GM12878 (cell line): ENCODE measurements around the gene ZNF48. TPM values are rescaled to one million over a fixed set of nuclear protein-coding genes. Genes with fewer than 3 reads are reported as not detected.
A peak's percentile ranks its signal among the peaks of the same experiment; 100 is the strongest.

ENCODE experiments used
- BHLHE40 ChIP-seq, 2 experiments: fragments of 450-650 bp in 1 of 2; IDR thresholded peaks; 2 replicates each; pipeline ENCODE4 v1.6.1; 2011 to 2017; ENCODE audit warnings: low read depth in 2 of 2, borderline replicate concordance in 1 of 2, improper control_type of control experiment in 1 of 2, low read length in 1 of 2, mild to moderate bottlenecking in 1 of 2
- CBFB ChIP-seq: IDR thresholded peaks from 2 replicates; pipeline ENCODE4 v1.6.1; 2016; ENCODE audit warnings: antibody characterized with exemption, low read depth
- CEBPB ChIP-seq, 2 experiments: fragments of 150-350 bp in 1 of 2; IDR thresholded peaks; 2 replicates each; pipeline ENCODE4 v1.6.1; 2012 to 2014; ENCODE audit warnings: low read depth in 2 of 2, low read length in 2 of 2, borderline replicate concordance in 1 of 2, inconsistent platforms in 1 of 2
- EGR1 ChIP-seq, 2 experiments: IDR thresholded peaks; 1 replicate in 1 of 2; 2 replicates in 1 of 2; pipeline ENCODE4 v1.6.1; 2011 to 2012; ENCODE audit warnings: low read depth in 2 of 2, low read length in 2 of 2, borderline replicate concordance in 1 of 2, mild to moderate bottlenecking in 1 of 2, moderate library complexity in 1 of 2
- ETV6 ChIP-seq, 2 experiments: fragments of 450-650 bp in 1 of 2; IDR thresholded peaks in 1 of 2; conservative IDR thresholded peaks in 1 of 2; 2 replicates each; pipeline ENCODE4 v1.6.1; 2014; ENCODE audit warnings: antibody characterized with exemption in 1 of 2, borderline replicate concordance in 1 of 2, low read depth in 1 of 2, mild to moderate bottlenecking in 1 of 2, moderate library complexity in 1 of 2
- EZH2 ChIP-seq: IDR thresholded peaks from 2 replicates; pipeline ENCODE4 v1.6.1; 2012; ENCODE audit warnings: low read depth, mild to moderate bottlenecking, control low read depth, inconsistent platforms, low read length, borderline replicate concordance; ENCODE audit not compliant: control insufficient read depth
- FOXK2 ChIP-seq: fragments of 450-650 bp; IDR thresholded peaks from 2 replicates; pipeline ENCODE4 v1.6.1; 2017; ENCODE audit warnings: mild to moderate bottlenecking, moderate library complexity
- FOXM1 ChIP-seq: IDR thresholded peaks from 2 replicates; pipeline ENCODE4 v1.6.1; 2012; ENCODE audit warnings: low read depth, mild to moderate bottlenecking, inconsistent platforms, low read length, moderate library complexity
- HDAC6 ChIP-seq: fragments of 200-600 bp; sonication (generic); IDR thresholded peaks from one replicate; pipeline ENCODE4 v1.8.0; 2017; ENCODE audit warnings: antibody characterized with exemption; ENCODE audit not compliant: unreplicated experiment
- JUND ChIP-seq: IDR thresholded peaks from 2 replicates; pipeline ENCODE4 v1.6.1; 2012; ENCODE audit warnings: low read depth, mild to moderate bottlenecking, low read length, improper control_type of control experiment, moderate library complexity
- LARP7 ChIP-seq: fragments of 450-650 bp; IDR thresholded peaks from 2 replicates; pipeline ENCODE4 v1.6.1; 2017; ENCODE audit warnings: mild to moderate bottlenecking
- MTA3 ChIP-seq: IDR thresholded peaks from 2 replicates; pipeline ENCODE4 v1.6.1; 2012; ENCODE audit warnings: low read length, inconsistent platforms, borderline replicate concordance
- NFYB ChIP-seq: IDR thresholded peaks from 2 replicates; pipeline ENCODE4 v1.6.1; 2011; ENCODE audit warnings: low read depth, mild to moderate bottlenecking, low read length, improper control_type of control experiment, moderate library complexity; ENCODE audit not compliant: insufficient read depth
- NR2C1 ChIP-seq: fragments of 450-650 bp; IDR thresholded peaks from 2 replicates; pipeline ENCODE4 v1.6.1; 2017; ENCODE audit warnings: antibody characterized with exemption, mild to moderate bottlenecking, moderate library complexity
- NRF1 ChIP-seq: conservative IDR thresholded peaks from 2 replicates; pipeline ENCODE4 v1.6.1; 2011; ENCODE audit warnings: mild to moderate bottlenecking, low read depth, low read length, improper control_type of control experiment
- POLR2AphosphoS2 ChIP-seq: IDR thresholded peaks from 2 replicates; pipeline ENCODE4 v1.6.1; 2011; ENCODE audit warnings: low read depth, mild to moderate bottlenecking, low read length, improper control_type of control experiment, moderate library complexity
- RAD51 ChIP-seq: fragments of 450-650 bp; IDR thresholded peaks from 2 replicates; pipeline ENCODE4 v1.6.1; 2016; ENCODE audit warnings: moderate library complexity, mild to moderate bottlenecking, inconsistent platforms
- RUNX3 ChIP-seq: IDR thresholded peaks from 2 replicates; pipeline ENCODE4 v1.6.1; 2012; ENCODE audit warnings: low read length, inconsistent platforms
- SIN3A ChIP-seq: IDR thresholded peaks from 2 replicates; pipeline ENCODE4 v1.6.1; 2012; ENCODE audit warnings: low read depth, low read length, improper control_type of control experiment
- SIX5 ChIP-seq: IDR thresholded peaks from 2 replicates; pipeline ENCODE4 v1.6.1; 2011; ENCODE audit warnings: mild to moderate bottlenecking, low read depth, low read length, moderate library complexity; ENCODE audit not compliant: severe bottlenecking
- SMAD5 ChIP-seq: IDR thresholded peaks from 2 replicates; pipeline ENCODE4 v1.6.1; 2016; ENCODE audit warnings: antibody characterized with exemption, low read depth
- SRF ChIP-seq, 2 experiments: IDR thresholded peaks; 2 replicates each; pipeline ENCODE4 v1.6.1; 2011; ENCODE audit warnings: low read depth in 2 of 2, low read length in 2 of 2, mild to moderate bottlenecking in 1 of 2, moderate library complexity in 1 of 2
- SUPT20H ChIP-seq: IDR thresholded peaks from 2 replicates; pipeline ENCODE4 v1.6.1; 2011; ENCODE audit warnings: low read depth, mild to moderate bottlenecking, low read length, moderate library complexity, borderline replicate concordance; ENCODE audit not compliant: control insufficient read depth
- TBL1XR1 ChIP-seq: IDR thresholded peaks from 2 replicates; pipeline ENCODE4 v1.6.1; 2012; ENCODE audit warnings: low read depth, low read length, improper control_type of control experiment
- ZNF207 ChIP-seq: fragments of 450-650 bp; IDR thresholded peaks from 2 replicates; pipeline ENCODE4 v1.6.1; 2014; ENCODE audit warnings: antibody characterized with exemption, mild to moderate bottlenecking, borderline replicate concordance
- ZNF384 ChIP-seq: IDR thresholded peaks from 2 replicates; pipeline ENCODE4 v1.6.1; 2012; ENCODE audit warnings: low read depth, mild to moderate bottlenecking, low read length, improper control_type of control experiment, borderline replicate concordance
- ZNF622 ChIP-seq: fragments of 450-650 bp; IDR thresholded peaks from 2 replicates; pipeline ENCODE4 v1.6.1; 2017; ENCODE audit warnings: mild to moderate bottlenecking, inconsistent platforms
- polyA plus RNA-seq, 11 experiments: library from polyadenylated mRNA; depleted of rRNA in 4 of 11; unstranded in 6 of 11; stranded (reverse) in 5 of 11; fragments of >200 nt; fragmentation: Nextera tagmentation in 4 of 11; fragmentation: Illumina TruSeq in 1 of 11; extraction: Ambion mirVana in 4 of 11; extraction: Trizol in 1 of 11; gene quantifications; 1 replicate in 1 of 11; 2 replicates in 10 of 11; pipeline versions ENCODE4 v1.2.1 to v1.2.3, GENCODE V29; 2011 to 2016; ENCODE audit warnings: inconsistent platforms in 2 of 11, missing spikeins in 2 of 11, low read depth in 1 of 11
- total RNA-seq, 4 experiments: library from RNA; depleted of rRNA in 3 of 4; stranded (reverse); fragments of >200 nt in 3 of 4; fragmentation: Illumina TruSeq in 1 of 4; extraction: Trizol in 1 of 4; gene quantifications; 2 replicates each; pipeline versions ENCODE4 v1.2.1 to v1.2.3, GENCODE V29; 2013 to 2021
- TF ChIP-seq, protein P1 (sequence below): fragments of 150-350 bp; IDR thresholded peaks from 2 replicates; pipeline ENCODE4 v1.6.1; 2016; ENCODE audit warnings: low read depth, low read length

The ZNF48 gene
- total and polyA plus RNA-seq, 10 of the 15 experiments (the other 5 are each of a cell fraction or from before 2014, with no cell fraction given), result 0.14 to 12.0 (median 4.2) TPM

DNA sequence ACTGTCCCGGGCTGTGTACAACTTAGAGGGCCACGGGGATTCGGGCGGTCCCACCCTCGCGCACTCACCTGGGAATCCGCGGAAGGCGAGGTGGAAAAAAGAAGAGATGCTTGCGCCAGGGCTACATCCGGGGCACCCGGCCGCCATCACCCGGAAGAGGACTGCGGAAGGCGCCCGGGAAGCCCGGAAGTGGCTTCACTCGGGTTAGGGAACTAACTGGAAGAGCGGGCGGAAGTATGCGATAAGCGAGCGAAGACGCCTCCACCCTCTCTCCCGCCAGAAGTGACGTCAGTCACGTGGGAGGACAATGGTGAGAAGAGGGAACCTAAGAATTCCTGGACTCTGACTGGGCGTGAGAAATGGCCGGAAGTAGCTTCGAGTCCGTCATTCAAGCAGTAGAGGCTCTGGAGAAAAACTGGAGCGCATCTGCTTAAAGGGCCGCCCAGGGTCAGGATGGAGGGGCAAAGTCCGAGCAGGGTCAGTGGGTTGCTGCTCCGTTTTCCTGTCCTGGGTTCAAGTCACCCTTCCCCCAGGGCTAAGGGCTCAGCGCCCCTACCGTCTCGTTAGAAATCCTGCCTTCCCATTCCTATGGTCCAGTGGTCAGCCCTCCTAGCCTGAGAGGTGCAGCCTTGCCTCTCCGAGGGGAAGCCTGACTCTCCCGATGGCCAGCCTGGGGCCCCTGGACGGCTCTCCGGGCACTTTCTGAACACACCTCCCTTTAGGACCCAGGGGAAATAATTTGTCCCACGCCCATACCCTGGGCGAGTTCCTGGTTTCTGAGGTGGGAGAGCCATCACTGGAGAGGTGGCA lies 39.9 kb upstream of the ZNF48 start, which contains the start of gene CD2BP2 (continued):
- TF ChIP-seq HDAC6 (no peak), ZNF622 (no peak), SRF (IDR thresholded peaks at IDR 0.05; ENCODE audit: low read depth in 2 of 2, low read length in 2 of 2) (no peak), JUND (no peak), NFYB (no peak), NRF1 (no peak), RAD51 (peak; percentile 97), FOXM1 (no peak), NR2C1 (peak; percentile 98), CEBPB (IDR thresholded peaks at IDR 0.05; ENCODE audit: borderline replicate concordance in 1 of 2, low read depth in 2 of 2, low read length in 2 of 2) (no peak), SIN3A (peak; percentile 16; the same call in 1 of the 2 replicates), RUNX3 (peak; percentile 53), CBFB (peak; percentile 55; the same call in 1 of the 2 replicates), POLR2AphosphoS2 (peak; percentile 59; the same call in 1 of the 2 replicates), SMAD5 (no peak; the same call in 1 of the 2 replicates), TBL1XR1 (peak; percentile 61; the same call in 1 of the 2 replicates), FOXK2 (no peak; the same call in 1 of the 2 replicates), EGR1 (IDR thresholded peaks at IDR 0.05; ENCODE audit: borderline replicate concordance in 1 of 2, low read depth in 2 of 2, low read length in 2 of 2) (peak in 1 of 2 experiments; percentile 89; a peak in 2 of 3 replicates), SUPT20H (no peak), MTA3 (peak; percentile 80; the same call in 1 of the 2 replicates), BHLHE40 (IDR thresholded peaks at IDR 0.05; ENCODE audit: borderline replicate concordance in 1 of 2, low read depth in 2 of 2, low read length in 1 of 2) (peak; percentile 89 to 93), ZNF207 (no peak; the same call in 1 of the 2 replicates), SIX5 (peak; percentile 76), LARP7 (peak; percentile 38; the same call in 1 of the 2 replicates), ETV6 (conservative IDR thresholded peaks at IDR 0.05 in 1 of 2, IDR thresholded peaks at IDR 0.05 in 1 of 2; ENCODE audit: borderline replicate concordance in 1 of 2, low read depth in 1 of 2) (peak; percentile 74 to 97; a peak in 3 of 4 replicates), ZNF384 (no peak), EZH2 (no peak)
- TF ChIP-seq, protein P1, sequence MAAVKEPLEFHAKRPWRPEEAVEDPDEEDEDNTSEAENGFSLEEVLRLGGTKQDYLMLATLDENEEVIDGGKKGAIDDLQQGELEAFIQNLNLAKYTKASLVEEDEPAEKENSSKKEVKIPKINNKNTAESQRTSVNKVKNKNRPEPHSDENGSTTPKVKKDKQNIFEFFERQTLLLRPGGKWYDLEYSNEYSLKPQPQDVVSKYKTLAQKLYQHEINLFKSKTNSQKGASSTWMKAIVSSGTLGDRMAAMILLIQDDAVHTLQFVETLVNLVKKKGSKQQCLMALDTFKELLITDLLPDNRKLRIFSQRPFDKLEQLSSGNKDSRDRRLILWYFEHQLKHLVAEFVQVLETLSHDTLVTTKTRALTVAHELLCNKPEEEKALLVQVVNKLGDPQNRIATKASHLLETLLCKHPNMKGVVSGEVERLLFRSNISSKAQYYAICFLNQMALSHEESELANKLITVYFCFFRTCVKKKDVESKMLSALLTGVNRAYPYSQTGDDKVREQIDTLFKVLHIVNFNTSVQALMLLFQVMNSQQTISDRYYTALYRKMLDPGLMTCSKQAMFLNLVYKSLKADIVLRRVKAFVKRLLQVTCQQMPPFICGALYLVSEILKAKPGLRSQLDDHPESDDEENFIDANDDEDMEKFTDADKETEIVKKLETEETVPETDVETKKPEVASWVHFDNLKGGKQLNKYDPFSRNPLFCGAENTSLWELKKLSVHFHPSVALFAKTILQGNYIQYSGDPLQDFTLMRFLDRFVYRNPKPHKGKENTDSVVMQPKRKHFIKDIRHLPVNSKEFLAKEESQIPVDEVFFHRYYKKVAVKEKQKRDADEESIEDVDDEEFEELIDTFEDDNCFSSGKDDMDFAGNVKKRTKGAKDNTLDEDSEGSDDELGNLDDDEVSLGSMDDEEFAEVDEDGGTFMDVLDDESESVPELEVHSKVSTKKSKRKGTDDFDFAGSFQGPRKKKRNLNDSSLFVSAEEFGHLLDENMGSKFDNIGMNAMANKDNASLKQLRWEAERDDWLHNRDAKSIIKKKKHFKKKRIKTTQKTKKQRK, result no peak
